Fibroblast of skin of left quadriceps (primary cell): ENCODE data around the gene PNPO.

Experiments
- DNase-seq, 2 experiments: peaks; one replicate each; pipeline ENCODE4 v3.0.0-alpha.2; 2013; ENCODE audit warnings: low read depth in 2 of 2

The PNPO gene

GRCh38 chr17:47941246-47942095 is at the start of gene PNPO:
PNPO (plus strand) TSS chr17:47941571; CDS start chr17:47941676, 105 bp downstream.
- DNase-seq, result peak; percentile 94 to 95

- DNase-seq, result no peak
Measured at GRCh38 chr17:47894498-47895346, 46.6 kb upstream of the PNPO start.

GRCh38 chr17:47895347-47895855 is 46.0 kb upstream of the PNPO start:
- DNase-seq, result no peak

GRCh38 chr17:47895856-47896671 is 45.3 kb upstream of the PNPO start, which contains the start of gene SP2:
SP2 (plus strand) TSS chr17:47896236; CDS start chr17:47896287, 51 bp downstream.
- peak; percentile 100 for DNase-seq

- DNase-seq, result no peak
Measured at GRCh38 chr17:47896672-47897490, 44.5 kb upstream of the PNPO start.

GRCh38 chr17:47897561-47897960 is 43.8 kb upstream of the PNPO start:
- no peak for DNase-seq

- no peak for DNase-seq
Measured at GRCh38 chr17:47898241-47898640, 43.1 kb upstream of the PNPO start.

- no peak for DNase-seq
Measured at GRCh38 chr17:47899643-47900042, 41.7 kb upstream of the PNPO start.

GRCh38 chr17:47901423-47901822 is 39.9 kb upstream of the PNPO start:
- no peak for DNase-seq

GRCh38 chr17:47902039-47902744 is 39.2 kb upstream of the PNPO start:
- DNase-seq, result no peak

GRCh38 chr17:47905221-47905733 is 36.1 kb upstream of the PNPO start:
- peak; percentile 53 to 55 for DNase-seq

GRCh38 chr17:47906443-47906842 is 34.9 kb upstream of the PNPO start:
- DNase-seq, result no peak

GRCh38 chr17:47907932-47908562 is 33.3 kb upstream of the PNPO start:
- DNase-seq, result no peak

- no peak for DNase-seq
Measured at GRCh38 chr17:47913050-47913449, 28.3 kb upstream of the PNPO start.

GRCh38 chr17:47914306-47914948 is 26.9 kb upstream of the PNPO start:
- DNase-seq, result no peak

GRCh38 chr17:47915776-47916398 is 25.5 kb upstream of the PNPO start:
- DNase-seq, result no peak

- no peak for DNase-seq
Measured at GRCh38 chr17:47916489-47917208, 24.7 kb upstream of the PNPO start.

GRCh38 chr17:47917581-47917980 is 23.8 kb upstream of the PNPO start:
- no peak for DNase-seq
